DMS 273 treated with DMSO at 0.1 percent for 48 hours (cell line): ENCODE measurements around the gene NEU4.

Source experiments
- DNase-seq: peaks from one replicate; lab custom pipeline; 2025; lab: John Stamatoyannopoulos, UW

NEU4 gene

DNA sequence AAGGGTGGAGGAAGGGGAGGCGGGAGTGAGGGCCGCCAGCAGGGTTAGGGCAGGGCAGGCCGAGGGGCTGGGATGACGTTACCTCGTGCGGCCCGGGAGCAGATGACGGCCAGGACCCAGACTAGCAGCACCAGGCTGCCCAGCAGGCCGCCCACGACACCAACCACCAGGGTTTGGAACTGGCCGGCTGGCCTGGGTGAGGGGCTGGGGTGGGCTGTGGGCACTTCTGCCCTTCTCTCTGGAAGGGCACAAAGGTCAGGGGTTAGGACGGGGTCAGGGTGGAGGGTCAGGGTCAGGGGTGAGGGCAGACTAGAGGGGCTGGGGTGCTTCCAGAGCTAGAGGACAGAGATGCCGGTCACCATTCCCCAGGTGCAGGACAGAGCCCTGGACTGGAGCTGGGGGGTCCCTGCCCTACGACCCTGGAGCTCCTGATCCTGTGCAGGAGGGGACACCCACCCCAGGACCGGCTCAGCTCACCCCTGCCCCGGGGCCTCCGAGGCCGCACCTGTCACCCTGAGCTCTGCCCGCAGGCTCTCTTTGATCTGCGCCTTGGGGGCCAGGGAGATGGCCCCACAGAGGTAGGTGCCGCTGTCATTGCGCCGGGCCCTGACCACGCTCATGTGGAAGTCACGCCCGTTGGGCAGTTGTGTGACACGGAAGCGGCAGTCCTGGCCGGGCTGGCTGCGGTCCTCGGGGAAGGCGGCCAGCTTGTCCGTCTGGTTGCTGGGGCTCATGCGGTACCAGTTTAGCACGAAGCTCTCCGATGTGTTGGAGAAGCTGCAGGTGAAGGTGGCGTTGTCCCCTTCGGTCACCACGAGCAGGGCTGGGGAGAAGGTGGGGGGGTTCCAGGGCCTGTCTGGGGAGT, 43.4 kb downstream of the NEU4 start:
- no peak for DNase-seq

DNA sequence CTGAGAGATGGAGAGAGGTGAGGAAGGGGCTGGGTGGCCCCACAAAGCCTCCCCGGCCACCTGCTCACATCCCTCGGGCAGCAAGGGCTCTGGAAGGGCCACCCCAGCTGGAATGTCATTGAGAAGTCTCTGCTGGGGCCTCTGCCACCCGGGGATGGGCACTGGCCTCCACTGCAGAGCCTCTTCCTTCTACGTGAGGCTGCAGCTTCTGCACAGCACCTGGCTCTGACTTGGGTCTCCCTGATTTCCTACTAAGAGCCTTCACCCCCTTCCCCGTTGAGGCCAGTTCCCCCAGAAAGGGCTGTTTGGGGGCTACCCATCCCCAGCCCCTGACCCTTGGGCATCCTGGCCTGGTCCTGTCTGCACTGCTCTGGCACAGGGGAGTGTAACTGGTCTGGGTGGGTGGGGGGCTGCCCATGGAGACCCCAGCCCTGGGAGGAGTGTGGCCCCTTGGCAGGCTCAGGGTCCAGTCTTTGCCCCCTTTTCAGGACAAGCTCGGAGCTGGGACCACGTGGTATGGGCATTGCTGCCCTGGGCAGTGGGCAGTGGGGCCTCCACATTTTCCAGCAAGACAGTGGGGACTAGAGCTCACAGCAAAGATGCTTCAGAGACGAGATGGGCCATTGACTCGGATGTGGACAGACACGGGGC, 44.1 kb downstream of the NEU4 start:
- no peak for DNase-seq

DNA sequence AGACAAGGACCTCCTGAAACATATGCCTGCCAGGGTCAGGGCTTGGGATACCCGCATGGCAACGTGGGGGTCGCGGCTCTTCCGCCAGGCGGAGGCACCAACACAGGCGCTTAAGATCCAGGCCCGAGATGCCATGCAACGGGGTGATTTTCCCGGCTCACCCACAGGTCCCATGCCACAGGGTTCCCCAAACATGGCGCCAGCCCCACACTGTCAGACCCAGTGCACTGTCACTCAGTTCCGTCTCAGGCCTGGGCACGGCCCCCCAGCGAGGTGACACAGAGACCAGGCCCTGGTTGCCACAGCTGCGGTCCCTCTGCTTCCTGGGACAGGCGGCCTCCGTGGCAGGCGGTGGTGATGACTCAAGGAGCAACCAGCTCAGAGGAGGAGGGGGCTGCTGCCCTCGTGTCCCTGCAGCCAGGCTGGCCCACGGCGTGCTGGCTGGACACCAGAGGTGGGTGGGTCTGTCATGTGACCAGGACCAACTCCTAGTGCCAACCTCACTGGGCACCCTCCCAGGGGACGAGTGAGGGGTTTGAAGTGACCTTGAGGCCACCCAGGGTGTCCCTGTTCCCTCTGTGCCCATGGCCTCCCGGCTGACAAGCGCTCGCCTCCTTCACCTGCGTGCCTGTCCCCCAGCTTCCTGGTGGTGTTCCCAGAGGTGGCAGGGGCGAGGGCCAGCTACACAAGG, 44.8 kb downstream of the NEU4 start:
- no peak for DNase-seq

DNA sequence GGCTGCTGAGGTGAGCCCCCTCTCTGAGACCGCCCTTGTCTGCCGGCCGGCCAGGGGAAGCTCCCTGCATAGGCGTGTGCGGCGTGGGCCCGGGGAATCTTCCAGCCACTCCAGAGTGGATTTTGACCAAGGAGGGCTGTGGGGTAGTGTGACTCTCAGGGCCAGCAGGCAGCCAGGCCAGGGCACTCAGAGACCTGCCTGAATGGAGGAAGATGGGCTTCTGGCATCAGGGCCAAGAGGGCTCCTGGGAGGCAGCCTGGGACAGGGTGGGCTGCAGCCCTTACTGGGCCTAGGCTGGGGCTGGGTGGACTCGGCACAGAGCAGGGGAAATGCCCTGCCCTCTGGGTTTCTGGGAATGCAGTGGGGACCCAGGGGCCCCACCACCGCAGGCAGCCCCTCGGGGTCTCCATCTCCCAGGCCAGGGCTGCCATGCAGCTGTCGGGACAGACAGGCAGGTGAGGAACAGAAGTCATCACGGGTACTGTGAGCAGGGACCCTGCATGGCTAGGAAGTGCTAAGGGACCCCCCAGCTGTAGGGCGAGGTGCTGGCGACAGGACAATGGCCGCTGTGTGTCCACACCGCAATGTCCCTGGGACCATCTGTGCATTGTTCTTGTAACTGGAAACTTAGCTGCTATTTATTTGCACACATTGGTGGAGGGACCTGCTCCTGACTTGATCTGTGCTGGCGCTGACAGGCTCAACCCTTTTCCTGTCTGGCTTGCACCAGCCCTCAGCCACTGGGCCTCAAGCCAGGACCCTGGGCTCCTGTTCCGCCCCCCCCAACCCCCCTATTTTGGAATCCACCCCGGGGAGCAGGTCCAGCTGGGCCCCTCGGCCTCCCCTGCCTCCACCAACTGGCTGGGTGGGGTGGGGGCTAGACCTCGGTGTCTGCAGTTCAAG, 45.6 kb downstream of the NEU4 start:
- no peak for DNase-seq

DNA sequence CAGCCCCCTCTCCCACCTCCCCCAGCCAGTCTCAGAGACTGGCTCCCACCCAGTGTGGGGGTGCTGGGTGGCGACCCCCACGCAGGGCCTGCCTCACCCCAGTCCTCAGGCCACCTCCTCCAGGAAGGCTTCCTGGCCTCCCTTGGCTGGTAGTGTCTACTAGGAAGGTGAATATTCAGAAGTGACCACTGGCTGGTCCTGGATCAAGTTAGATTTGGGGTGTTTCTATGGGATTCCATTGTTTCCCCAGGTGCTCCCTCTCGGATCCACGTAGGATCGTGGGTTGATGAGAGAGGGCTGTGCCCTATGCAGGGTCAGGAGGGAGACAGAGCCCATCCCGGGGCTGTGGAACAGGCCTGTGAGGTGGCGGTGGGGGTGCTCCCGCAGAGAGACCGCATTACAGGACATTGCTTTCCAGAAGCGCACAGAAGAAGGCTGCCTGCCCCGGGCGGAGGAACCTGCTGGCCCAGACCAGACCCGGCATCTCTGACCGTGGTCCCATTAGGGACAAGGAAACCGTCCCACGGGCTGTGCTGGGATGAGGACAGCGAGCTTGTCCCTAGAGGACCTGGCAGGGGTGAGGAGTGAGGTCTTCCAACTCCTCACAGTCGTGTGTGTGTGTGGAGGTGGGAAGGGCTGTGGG, 46.4 kb downstream of the NEU4 start:
- DNase-seq, result no peak

DNA sequence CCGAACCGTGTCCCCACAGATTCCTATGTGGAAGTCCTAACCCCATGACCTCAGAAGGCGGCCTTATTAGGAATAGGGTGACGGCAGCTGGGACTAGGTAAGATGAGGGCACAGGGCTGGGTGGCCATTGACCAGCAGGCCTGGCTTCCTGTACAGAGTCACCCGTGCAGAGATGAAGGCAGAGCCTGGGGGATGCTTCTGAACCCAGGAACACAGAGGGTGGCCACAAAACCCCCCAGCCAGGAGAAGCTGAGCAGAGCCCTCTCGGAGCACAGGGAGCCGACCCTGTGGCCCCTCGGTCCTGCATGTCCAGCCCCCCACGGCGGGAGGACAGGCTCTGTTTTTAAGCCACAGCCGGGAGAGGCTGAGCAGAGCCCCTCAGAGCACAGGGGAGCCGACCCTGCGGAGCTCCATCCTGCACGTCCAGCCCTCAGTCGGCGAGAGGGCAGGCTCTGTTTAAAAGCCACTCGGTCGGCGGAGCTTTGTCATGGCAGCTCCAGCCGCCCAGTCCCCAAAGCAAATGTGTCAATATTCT, 47.0 kb downstream of the NEU4 start:
- DNase-seq, result no peak

DNA sequence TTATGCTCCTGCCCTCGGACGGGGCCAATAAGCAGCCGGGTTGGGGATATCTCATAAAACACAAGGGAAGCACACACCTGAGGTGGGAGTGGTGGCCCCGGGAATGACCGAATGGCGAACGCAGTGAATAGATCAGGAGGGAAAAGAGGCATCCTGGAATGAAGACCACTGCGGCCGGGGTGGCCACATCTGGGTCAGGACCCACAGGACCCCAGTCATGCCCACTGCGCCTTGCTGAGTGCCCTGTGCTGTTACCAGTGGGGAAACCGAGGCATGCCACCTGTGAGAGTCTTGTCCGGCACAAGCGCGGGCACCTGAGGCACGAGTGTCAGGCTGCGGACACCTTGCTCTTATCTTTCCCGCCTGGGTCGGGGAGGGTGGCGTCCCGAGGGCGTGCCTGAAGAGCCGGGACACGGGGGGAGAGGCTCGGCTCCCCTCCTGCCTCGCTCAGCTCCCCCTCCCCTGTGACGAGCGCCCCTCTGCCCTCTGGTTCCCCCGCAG, 48.1 kb downstream of the NEU4 start:
- DNase-seq, result no peak

DNA sequence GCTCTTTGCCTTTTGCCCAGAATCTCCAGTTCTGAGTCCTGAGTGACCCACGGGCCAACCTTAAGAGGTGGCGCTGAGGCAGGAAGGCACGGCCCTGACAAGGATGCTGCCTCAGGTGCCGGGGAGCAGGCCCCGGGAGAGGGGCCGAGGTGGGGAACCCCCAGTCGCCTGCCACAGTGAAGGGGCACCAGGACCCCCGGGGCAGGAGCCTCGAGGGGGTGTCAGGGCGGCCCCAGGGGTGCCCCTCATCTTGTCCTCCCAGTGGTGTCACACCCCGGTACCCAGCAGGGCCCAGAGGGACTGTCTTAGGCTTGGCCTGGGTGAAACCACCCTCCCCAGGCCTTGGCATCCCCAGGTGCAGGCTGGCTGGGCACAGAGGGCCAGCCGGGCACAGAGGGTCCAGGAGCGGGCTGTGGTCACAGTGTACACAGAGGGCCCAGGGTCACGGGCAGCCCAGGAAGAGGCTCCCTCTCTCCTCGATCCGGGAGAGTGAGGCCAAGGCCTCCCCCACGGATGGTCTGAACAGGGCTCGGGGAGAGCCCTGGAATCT, 48.7 kb downstream of the NEU4 start:
- no peak for DNase-seq

DNA sequence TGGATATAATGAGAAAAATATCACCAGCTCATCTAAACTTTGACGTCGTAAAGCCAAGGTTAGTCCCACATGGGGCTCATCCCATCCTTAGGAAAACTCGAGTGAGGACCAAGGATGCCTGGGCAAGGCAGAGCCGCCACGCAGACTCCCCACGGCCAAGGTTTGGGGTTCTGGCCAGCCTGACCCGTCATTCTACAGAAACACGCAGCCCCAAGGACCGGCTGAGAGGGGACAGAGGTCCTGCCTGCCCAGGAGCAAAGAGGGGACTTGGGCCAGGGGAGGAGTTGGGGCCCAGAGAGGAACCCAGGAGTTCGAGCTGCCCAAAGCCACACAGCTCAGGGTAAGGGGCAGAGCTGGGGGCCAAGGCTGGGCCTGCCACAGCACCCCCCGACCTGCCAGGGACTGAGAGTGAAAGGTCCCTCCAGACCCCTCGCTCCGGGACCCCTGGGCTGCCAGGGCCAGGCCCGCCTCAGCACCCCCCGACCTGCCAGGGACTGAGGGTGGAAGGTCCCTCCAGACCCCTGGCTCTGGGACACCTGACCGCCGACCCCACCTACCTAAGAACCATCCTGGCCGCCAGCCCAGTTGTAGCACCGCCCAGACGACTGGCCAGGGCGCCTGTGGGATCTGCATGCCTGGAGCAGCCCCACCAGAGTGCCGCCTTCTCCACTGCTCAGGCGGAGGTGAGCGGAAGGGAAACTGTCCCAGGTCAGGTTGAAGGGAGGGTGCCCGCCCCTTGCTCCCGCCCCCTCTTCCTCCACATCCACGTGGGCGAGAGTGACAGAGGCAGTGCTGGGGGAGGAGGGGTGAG, 49.4 kb downstream of the NEU4 start, which contains the start of gene PDCD1:
TSS of gene PDCD1 (minus strand) at position 689 of the 811 bp plus-strand sequence. CDS start at position 633, 56 bp downstream.
- no peak for DNase-seq

DNA sequence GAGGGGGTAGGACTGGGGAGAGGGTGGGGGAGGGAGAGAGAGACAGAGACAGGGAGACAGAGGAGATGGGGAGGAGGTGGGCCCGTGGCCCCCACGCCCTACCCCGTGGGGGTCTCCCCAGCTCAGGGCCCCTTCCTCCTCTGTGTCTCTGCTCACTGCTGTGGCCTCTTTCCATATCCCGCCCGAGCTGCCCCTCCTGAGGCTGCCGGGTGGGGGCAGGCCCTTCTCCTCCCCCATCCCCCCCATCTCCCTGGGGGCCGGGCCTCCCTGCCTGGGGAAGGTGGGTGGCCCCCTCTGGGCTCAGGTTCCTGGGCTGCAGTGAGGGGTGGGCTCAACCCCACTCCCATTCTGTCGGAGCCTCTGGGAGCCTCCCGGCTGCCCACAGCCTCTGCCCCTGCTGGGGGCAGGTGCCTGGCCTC, 50.0 kb downstream of the NEU4 start:
- no peak for DNase-seq

DNA sequence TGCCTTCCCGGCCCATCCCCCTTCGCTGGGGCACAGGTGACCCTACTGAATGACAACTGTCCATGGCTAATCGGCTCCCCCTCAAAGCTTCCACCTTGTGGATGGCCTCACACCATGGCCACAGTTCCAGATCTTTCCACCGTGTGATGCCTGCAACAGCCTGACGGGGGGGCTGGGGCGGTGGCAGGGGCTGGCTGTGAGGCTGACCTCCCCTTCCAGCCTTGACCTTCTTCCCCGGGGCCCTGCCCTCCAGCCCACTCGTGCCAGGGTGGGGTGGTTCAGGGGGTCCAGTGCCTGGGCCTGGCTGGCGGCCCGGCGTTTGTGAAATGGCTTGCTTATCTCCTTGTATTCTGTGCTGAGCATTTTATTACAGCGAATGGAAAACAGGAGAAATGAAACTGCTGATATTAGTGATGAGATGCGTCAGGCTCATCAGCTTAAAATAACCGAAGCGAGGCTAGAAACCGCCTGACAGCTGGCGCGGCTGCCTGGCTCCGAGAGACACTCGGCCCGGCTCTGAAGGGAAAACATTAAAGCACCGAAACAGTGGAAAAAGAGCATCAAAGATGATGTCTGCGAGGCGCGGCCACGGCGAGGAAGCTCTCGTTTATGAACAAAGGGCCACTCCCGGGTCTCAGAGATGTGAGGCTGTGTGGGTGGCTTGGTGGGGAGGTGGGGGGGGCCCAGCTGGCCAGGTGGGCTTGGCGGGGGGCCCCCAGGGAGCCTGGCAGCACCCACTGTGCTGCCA, 50.6 kb downstream of the NEU4 start:
- DNase-seq, result no peak

DNA sequence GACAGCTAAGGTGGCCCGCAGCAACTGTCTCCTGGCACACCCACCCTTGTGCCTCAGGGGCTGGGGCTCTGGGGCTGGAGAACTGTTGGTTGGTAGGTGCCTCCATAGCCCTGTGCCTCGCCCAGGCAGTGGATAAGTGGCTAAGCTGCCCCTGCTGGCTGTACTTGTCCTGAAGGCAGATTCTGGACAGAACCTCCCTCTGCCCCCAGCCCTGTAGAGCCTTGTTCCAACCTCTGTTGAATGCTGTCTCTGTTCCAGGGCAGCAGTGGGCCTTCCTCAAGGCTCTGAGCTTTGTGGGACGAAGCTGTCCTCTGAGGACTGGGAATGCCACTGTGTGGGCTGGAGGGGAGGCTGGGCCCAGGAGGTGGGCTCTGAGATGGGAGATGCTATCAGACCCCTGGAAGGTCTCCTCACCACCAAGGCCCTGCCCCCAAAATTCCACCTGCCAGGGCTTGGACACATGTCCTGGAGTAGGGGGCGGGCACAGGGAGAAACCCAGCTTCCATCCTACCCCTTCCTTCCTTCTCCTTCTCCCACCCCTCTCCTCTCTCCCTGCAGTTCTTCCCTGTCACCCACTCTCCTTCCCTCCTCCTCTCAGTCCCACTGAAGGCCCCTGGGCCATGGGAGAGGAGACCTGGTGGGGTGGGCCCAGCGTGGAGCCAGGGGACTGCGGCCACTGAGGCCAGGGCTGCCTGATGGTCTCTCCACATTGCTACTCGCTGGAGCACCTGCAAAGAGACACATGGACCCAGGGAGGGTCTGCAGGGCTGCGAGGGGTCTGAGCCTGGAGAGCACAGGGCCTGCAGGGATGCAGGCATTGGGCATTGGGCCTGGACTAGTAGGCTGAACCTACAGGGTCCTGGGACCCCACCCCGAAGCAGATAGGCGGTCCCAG, 51.4 kb downstream of the NEU4 start:
- DNase-seq, result no peak

DNA sequence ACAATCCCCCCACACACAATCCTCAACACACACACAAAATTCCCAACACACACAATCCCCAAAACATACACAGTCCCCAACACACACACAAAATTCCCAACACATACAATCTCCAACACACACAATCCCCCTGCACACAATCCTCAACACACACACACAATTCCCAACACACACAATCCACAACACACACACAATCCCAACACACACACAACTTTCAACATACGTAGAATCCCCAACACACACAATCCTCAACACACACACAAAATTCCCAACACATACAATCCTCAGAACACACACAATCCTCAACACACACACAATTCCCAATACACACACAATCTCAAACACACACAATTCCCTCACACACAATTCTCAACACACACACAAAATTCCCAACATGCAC, 52.3 kb downstream of the NEU4 start:
- DNase-seq, result no peak

DNA sequence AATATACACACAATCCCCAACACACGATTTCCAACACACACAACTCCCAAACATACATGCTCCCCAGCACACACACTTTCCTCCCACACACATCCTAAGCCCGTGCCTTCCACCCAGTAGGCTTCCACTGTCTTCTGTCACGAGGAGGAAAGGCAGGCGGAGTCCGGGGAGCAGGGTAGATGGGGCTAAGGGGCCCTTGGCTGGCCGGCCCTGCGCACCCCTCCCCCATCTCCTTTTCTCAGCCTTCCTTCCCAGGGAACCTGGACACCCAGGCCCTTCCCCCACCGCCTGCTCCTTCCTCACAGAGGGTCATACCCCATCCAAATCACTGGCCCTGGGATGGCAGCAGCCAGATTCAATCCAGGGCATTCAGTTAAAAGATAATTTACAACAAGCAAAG, 53.1 kb downstream of the NEU4 start:
- no peak for DNase-seq

DNA sequence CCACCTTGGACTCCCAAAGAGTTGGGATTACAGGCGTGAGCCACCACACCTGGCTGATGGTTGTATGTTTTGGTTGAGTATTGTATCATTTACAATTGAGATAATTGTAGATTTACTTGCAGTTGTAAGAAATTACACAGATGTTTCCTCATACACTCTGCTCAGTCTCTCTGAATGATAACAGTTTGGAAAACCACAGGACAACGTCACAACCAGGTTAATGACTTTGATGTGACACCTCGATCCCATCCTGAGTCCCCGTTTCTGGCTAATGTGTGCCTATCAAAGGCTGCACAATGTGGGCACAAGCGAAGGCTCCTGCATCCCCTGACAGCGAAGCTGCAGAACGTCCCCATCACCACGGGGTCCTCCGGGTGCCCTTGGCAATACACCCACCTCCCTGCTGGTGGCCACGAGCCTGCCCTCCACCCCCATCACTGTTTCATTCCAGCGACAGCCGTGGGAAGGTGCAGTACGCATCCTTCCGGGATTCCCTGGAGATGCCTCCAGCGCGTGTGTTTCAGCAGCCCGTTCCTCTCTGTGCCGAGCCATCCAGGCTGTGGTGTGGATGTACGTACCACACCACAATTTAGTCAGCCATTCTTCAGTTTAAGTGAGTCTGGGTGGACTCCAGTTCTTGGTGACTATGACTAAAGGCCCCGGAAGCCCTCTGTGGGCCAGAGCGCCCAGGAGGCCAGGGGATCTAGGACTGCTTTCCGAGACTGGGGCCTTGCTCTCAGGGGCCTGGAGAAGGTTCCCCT, 54.0 kb downstream of the NEU4 start:
- DNase-seq, result no peak

DNA sequence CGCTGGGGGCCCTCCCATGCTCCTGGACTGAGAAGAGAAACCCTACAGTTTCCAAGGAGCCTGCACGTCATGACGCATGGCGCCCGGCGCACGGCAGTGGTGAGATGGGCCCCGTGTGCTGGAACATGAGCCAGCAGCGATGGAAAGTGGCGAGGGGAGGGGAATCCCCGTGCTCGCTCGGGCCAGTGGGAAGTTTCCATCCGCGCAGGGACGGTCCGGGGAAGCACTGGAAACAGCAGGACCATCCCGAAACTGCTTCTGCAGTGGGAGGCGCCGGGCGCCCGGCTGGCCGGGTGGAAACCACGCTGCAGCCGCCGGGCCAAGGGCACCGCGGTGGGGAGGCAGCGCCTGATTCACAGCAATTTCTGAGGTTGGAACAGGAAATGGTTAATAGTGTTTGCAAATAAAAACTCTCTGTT, 54.6 kb downstream of the NEU4 start:
- no peak for DNase-seq
